T1000 (cell line): ENCODE data around the gene KSR2.
A peak's percentile ranks its signal among the peaks of the same experiment; 100 is the strongest.
"Not testable (repeated sequence)": the region's sequence is repeated elsewhere in the genome, so short reads cannot be mapped to it uniquely, and the experiment has no call there.

ENCODE experiments used
- DNase-seq: peaks from one replicate; lab custom pipeline; 2025; ENCODE audit warnings: mixed read lengths; lab: John Stamatoyannopoulos, UW

KSR2 gene

DNA sequence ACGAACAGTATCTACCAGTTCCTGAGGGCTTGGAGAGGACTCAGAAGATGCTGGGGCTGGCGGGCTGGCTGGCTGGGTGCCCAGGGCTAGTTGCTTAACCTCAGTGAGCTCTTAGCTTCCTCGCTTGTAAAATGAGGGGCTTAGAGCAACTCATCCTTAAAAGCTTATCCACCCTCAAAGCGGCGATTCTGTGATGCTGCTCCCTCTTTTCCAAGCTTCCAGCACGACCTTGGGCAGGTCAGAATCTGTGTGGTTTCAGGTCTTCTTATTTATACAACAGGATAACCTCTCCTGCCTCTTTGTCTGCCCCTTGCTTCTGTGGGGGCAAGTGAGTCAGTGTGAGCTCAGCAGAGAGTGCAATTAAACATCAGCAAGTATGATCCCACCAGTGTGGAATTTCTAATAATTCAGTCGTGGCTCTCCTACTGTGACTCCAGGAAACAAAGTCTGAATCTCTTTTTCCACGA lies 281.8 kb downstream of the KSR2 start:
- peak; percentile 87 for DNase-seq

DNA sequence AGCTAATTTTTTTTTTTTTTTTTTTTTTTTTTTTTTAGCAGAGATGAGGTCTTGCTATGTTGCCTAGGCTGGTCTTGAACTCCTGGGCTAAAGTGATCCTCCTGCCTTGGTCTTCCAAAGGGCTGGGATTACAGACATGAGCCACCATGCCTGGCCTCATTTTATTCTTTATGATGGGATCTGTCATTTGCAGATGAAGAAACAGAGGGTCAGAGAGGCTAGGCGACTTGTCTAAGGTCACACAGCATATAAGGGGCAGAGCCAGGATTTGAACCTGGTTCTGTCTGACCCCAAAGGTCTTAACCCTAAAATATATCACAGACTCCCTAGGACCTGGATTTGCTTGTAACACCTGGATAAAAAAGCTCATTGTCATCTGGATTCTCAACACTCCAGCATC lies 282.6 kb downstream of the KSR2 start:
- no peak for DNase-seq

- peak; percentile 89 for DNase-seq
Observed at GRCh38 chr12:117685110-117685926, 283.5 kb downstream of the KSR2 start.

GRCh38 chr12:117684471-117684870 lies 284.3 kb downstream of the KSR2 start:
- no peak for DNase-seq

DNA sequence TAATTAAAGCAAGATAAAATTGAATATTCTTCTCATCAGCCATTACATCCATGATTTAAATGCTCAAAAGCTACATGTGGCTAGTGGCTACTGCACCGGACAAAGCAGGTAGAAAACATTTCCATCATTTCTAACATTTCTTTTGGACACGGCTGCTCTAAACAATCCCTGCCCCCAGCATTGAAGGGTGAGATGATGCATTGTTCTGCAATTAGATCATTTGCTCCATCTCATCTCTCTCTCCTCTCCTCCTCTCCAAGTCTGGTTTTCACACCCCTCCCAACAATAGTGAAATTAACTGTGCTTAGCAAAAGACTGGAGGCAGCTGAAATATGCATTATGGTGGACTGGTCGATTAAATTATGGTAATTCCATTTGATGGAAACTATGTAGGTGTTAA lies 288.5 kb downstream of the KSR2 start:
- no peak for DNase-seq

GRCh38 chr12:117679776-117680175 lies 289.0 kb downstream of the KSR2 start:
- no peak for DNase-seq

- DNase-seq, result no peak
Observed at GRCh38 chr12:117674763-117675162, 294.0 kb downstream of the KSR2 start.

GRCh38 chr12:117674313-117674712 lies 294.5 kb downstream of the KSR2 start:
- DNase-seq, result no peak

DNA sequence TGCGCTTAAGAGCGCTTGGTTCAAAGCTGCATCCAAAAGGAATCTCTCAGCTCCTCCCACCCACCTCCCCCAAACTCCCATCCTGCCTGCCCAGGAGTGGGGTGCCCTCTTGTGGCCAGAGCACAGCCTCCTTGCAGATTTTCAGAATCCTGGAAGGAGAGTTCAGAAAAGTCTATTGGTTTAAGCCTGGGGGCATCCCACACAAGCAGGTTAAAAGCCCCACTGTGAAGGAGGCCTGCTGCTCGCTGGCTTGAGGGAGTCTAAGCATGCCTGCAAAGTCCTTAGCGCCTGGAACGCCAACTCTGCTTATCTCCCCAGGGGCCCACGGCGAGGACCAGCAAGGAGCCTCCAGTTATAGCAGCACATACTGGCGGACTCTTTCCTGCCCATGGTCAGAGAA lies 297.1 kb downstream of the KSR2 start:
- DNase-seq, result no peak

- DNase-seq, result no peak
Observed at GRCh38 chr12:117664169-117664568, 304.6 kb downstream of the KSR2 start.

DNA sequence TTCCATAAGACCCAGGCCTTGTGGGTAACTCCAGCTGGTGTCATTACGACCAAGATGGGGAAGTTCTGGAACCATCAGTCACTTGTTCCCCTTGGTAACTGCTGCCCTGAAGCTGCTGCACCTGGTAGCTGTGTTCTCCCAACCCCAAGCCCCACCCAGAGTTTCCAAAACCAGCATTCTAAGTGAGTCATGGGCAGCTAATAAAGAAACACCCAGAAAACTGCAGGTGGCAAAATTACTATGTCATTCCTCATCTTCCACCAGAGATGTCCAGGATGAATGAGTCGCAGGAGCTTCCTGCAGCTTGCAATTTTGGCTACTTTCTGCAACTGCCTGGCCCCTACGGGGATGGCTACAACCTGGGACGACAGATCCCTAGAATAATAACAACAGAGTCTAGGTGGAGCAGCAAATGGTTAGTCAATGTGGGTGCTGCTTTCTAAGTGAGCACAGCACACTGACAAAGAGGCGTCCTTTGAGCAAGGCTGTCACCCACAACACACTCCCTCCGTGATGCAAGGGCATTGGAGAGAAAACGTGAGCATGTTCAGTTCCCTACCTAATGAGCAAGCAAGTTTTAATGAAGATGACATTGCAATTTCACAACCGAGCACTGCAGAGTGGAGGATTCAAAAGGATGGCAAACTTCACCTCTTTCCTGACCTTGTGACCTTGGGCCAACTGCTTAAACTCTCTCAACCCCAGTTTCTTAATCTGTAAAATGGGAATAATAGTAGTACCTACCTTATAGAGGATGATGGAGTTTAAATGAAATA lies 306.0 kb downstream of the KSR2 start:
- DNase-seq, result no peak

- DNase-seq, result no peak
Observed at GRCh38 chr12:117662220-117662619, 306.6 kb downstream of the KSR2 start.

DNA sequence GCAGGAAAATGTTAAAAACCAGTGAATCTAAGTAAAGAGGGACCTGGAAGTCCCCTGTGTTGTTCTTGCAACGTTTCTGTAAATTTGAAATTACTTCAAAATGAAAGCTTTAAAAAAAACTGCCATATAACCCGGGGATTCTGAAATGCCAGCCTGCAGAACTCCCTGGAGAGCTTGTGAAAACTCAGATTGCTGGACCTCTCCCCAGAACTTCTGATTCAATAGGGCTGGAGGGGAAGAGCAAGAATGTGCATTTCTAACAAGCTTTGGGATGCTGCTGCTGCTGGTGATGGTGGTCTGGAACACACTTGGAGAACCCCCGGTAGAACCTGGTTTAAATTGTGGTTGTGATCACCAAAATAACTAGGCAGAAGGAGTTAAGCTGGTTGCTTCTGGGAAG lies 307.3 kb downstream of the KSR2 start:
- no peak for DNase-seq

- DNase-seq, result no peak
Observed at GRCh38 chr12:117660896-117661295, 307.9 kb downstream of the KSR2 start.

GRCh38 chr12:117658226-117658625 lies 310.6 kb downstream of the KSR2 start:
- DNase-seq, result no peak

GRCh38 chr12:117649796-117650195 lies 319.0 kb downstream of the KSR2 start:
- no peak for DNase-seq

DNA sequence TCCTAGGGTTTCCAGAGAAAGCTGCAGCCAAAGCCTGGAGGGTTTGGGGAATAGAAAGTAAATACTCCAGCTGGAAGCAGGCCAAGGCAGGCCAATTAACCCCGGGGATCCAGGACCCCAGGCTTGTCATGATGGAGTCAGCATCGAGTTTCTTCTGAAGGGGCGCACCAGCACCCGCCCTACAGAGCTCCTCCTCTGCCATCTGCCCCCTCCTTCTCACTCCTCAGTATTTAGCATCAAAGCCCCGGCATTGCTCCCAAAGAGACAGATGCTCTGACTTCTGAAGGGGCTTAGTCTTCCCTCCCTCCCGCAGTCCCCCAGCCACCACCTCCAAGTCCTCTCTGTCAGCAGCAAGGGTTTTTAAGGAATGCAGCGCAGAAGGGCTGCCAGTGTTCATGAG lies 322.3 kb downstream of the KSR2 start:
- DNase-seq, result no peak

- DNase-seq, result no peak
Observed at GRCh38 chr12:117645473-117645872, 323.3 kb downstream of the KSR2 start.

DNA sequence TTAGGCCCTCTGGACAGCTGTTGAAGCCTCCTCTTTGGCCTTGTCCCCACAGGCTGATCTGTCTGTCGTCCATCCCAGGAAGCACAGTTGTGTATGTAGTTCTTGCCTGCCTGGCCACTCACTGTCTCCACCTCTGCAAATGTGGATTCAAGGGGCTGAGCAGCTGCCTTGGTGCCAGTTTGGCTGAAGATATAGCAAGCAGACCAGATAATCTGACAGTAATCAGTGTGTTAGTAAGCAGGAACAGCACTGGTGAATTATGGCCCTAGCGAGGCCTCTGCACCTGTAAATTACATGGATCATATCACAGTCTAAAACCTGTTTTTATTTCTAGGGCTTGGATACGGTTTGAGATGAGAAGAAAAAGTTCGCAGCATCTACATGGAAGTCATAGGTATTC lies 324.8 kb downstream of the KSR2 start:
- DNase-seq, result no peak

DNA sequence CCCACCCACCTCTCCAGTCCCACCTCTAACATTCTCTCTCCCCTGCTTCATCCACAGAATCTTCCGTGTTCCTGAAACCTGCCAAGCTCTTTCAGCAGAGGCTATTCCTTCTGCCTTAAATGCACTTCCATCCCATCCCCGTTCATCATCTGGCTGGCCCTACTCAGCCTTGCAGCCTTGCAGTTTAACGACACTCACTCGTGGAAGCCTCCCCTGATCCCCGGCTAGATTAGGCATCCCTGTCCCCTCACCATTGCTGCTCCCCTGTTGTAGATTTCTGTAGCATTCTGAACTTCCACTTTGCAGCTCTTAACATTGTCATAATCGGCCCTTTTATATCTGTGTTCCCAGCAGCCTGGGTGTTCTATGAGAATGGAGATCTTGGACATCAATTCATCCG lies 326.9 kb downstream of the KSR2 start:
- no peak for DNase-seq

DNA sequence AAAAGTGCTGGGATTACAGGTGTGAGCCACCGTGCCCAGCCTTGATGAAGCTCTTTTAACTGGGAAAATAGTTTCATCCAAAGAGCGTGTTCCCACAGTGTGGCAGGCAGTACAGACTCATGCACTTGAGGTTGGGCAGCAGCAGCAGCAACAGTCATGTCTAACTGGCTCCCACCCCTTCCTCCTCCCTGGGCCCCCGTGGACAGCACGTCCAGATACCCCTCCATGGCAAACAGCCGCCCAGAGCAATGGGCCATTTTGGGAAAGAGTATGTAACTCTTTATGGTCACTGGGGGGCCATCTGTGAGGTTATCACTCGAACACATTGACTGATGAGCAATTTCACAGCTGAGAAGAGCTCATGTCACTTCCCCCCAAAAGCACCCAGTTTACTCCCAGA lies 328.3 kb downstream of the KSR2 start:
- DNase-seq, result no peak

GRCh38 chr12:117629454-117629853 lies 339.3 kb downstream of the KSR2 start:
- DNase-seq, result no peak

DNA sequence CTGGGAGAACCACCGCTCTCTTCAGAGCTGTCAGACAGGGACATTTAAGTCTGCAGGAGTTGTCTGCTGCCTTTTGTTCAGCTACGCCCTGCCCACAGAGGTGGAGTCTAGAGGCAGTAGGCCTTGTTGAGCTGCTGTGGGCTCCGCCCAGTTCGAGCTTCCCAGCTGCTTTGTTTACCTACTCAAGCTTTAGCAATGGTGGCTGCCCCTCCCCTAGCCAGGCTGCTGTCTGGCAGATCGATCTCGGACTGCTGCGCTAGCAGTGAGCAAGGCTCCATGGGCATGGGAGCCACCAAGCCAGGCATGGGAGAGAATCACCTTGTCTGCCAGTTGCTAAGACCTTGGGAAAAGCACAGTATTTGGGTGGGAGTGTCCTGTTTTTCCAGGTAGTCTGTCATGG lies 340.1 kb downstream of the KSR2 start:
- not testable (repeated sequence) for DNase-seq
